Mucosa of gallbladder (tissue), 1 donor: Measurements from ENCODE around the gene EHBP1. TPM values are rescaled to one million over a fixed set of nuclear protein-coding genes. Genes with fewer than 3 reads are reported as not detected.
"Not testable (repeated sequence)": the region's sequence is repeated elsewhere in the genome, so short reads cannot be mapped to it uniquely, and the experiment has no call there.

Experiments used
- DNase-seq: peaks from one replicate; pipeline ENCODE4 v3.0.0-alpha.2; 2020; ENCODE audit warnings: low spot score
- total RNA-seq: library from RNA; stranded (reverse); gene quantifications from one replicate; pipeline ENCODE4 v1.2.1, GENCODE V29; 2021
- donor health status: DM: no; HTN: no; CAD: no.

The EHBP1 gene
- total RNA-seq, 1 donor from 2014 or later: 101 TPM

DNA sequence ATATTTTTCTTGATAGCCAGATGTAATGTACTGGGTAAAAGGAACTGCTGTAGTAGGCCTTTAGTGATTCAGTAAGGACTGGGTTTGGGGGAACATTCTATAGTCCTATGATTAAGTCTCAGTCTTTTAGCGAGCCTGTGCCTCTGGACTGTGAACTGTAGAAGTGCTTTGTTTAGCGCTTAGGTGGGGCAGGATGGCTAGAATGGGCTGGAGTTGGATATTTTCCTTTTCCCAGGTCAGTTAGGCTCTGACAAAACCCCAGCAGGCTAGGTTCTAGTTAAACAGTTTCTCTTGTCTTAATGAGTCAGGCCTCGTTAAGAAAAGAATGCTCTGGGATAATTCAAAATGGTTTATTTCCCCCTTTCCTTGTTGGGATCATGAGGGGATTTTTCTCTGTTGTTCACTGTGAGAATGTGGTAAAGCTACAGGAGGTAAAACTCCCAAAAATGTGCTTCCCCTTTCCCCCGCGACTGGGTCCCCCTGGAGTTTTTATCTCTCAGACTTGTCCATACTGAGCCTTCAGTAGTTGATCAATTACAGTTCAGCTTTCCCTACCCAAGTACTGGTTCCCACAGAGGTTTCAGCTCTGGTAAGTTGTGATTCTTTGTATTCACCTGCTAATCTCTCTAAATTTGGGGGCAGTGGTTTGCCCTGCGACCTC, 31.5 kb downstream of the EHBP1 start:
- no peak for DNase-seq

- no peak for DNase-seq
Measured at GRCh38 chr2:62738981-62739936, 33.7 kb downstream of the EHBP1 start.

DNA sequence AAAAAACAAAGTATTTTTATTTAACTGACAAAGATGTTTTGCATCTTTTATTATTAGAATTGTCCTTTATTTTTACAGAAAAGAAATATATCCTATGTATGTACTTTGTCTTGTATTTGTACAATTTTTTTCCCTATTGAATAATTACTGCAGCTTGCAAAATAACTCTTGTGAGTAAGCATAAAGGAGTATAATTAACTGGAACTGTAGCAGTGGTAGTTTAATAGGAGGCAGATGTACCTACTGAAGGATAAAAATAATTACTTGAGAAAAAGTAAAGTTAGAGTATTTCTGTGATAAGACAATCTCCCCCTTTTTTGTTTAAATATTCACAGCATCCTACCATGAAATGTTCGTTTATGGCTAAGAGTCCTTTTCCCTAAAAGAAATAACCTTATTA, 34.7 kb downstream of the EHBP1 start:
- no peak for DNase-seq

- DNase-seq: no peak
Measured at GRCh38 chr2:62741127-62741526, 35.6 kb downstream of the EHBP1 start.

GRCh38 chr2:62741954-62742722, 36.6 kb downstream of the EHBP1 start:
- no peak for DNase-seq

DNA sequence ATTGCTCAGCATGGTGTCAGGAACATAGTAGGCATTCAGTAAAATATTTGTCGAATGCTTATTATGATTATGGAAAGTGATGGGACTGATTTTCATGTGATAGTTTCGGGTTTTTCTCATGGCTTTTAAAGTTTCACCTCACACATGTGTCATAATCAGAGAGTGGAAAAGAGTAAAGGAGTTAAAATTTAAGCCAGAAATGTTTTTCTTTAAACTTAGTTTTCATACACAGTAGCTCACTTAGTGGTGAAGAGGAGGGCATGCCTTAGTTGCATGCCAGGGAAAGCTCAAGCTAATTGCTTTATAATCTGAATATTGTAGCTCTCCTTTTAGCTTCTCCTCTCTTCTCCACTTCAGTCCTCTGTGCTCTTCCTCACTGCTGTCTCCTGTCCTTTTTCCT, 38.0 kb downstream of the EHBP1 start:
- no peak for DNase-seq

DNA sequence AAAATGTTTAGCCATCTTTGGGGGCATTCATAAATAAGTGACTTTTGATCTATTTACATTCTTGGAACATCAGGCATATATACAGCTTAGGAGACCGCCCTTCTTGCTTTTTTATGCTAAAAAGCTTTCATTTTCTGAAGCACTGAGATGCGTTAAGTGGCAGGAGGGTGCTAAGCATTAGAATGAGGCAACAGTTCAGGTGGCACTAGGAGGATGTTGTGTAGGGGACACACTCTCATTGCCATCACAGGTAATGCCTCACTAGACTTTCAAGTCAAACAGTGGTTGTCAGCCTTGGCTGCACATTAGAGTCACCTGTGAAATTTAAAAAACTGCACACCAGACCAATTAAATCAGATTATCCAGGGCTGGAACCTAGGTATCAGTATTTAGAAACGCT, 39.1 kb downstream of the EHBP1 start:
- DNase-seq: no peak

GRCh38 chr2:62745891-62746481, 40.5 kb downstream of the EHBP1 start:
- DNase-seq: no peak

- DNase-seq: no peak
Measured at GRCh38 chr2:62747169-62747568, 41.7 kb downstream of the EHBP1 start.

- no peak for DNase-seq
Measured at GRCh38 chr2:62747876-62748275, 42.4 kb downstream of the EHBP1 start.

GRCh38 chr2:62749111-62749510, 43.6 kb downstream of the EHBP1 start:
- DNase-seq: not testable (repeated sequence)

DNA sequence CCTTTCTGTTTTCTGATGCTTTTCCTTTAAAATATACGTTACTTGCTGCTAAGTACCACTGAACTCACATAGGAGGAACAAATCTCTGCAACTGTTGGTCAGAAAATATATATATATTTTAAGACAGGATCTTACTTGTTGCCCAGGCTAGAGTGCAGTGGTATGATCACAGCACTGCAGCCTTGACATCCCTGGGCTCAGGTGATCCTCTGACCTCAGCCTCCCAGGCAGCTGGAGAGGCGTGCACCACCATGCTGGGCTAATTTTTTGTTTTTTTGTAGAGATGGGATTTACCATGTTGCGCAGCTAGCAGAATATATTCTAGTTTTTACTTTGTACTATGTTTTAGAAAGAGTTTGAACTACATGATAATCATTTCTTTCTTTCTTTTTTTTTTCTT, 51.5 kb downstream of the EHBP1 start:
- DNase-seq: no peak

DNA sequence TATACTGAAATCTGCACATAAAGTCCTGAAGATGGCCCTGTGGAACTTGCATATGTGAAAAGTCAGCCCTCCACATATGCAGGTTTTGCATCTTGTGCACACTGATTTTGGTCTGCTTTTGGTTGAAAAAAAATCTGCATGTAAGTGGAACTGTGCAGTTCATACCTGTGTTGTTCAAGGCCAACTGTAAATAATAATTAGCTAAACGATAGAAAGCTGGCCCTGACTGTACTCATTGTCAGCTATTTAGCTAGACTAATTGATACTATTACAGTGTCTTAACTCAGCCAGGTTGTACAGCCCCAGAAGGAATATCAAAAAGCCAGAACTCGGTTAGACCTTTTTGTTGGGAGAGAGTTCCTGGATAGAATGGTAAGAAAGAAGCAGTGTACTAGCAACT, 54.5 kb downstream of the EHBP1 start:
- DNase-seq: no peak

GRCh38 chr2:62760555-62760954, 55.0 kb downstream of the EHBP1 start:
- no peak for DNase-seq

- no peak for DNase-seq
Measured at GRCh38 chr2:62765619-62766376, 60.3 kb downstream of the EHBP1 start.

GRCh38 chr2:62768615-62769014, 63.1 kb downstream of the EHBP1 start:
- no peak for DNase-seq

DNA sequence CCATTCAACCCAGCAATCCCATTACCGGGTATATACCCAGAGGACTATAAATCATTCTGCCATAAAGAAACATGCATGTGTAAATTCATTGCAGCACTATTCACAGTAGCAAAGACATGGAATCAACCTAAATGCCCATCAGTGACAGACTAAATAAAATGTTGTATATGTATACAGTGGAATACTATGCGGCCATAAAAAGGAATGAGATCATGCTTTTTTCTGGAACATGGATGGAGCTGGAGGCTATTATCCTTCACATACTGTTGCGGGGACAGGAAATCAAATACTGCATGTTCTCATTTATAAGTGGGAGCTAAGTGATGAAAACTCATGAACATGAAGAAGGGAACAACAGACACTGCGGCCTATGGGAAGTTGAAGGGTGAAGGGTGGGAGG, 65.1 kb downstream of the EHBP1 start:
- no peak for DNase-seq

DNA sequence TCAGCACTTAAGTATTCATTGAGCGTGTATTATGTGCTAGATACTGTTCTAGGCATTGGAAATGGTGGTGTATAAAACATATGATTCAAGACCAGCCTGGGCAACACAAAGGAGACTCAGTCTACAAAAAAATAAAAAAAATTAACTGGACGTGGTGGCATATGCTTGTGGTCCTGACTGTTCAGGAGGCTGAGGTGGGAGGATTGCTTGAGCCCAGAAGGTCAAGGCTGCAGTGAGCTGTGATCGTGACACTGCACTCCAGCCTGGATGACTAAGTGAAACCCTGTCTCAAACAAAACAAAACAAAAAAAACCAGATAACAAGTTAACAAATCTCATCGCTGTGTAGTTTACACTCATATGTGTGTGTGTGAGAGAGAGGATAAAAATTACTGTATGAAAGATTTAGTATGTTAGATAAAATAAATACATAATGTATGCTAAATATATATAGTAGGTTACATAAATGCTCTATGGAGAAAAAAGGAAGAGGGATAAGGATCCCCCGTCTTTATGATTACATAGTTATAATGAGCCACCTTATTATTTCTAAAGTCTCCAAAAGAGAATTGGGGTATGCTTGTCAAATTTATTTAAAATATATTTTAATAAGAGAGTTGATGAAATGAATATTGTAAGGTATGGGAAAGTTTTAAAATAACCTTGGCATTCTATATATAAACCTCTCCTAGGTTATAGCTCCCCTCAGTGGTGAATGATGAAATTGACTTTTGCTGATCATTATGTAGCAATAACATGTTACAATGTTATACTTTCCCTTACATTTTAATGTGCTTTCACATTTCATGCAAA, 69.2 kb downstream of the EHBP1 start:
- no peak for DNase-seq

DNA sequence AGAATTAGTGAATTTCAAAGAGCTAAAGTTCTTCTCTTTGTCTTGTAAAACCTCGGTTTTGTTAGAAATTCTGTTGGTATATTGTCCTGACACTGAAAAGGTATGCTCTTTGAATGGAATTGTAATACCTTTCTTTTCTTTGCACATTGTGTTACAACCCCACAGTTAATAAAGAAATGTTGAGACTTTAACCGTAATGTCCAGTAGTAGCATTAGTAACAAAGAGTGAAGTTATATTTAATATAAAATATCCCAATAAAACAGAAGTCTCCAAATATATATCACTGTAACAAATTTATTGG, 69.8 kb downstream of the EHBP1 start:
- DNase-seq: no peak

DNA sequence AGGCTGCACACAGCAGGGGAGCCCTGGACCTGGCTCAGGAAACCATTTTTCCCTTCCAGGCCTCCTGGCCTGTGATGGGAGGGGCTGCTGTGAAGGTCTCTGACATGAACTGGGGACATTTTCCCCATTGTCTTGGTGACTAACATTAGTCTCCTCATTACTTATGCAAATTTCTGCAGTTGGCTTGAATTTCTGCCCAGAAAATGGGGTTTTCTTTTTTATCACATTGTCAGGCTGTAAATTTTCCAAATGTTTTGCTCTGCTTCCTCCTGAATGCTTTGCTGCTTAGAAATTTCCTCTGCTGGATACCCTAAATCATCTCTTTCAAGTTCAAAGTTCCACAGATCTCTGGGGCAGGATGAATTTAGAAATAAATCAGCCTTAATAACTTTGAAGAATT, 78.2 kb downstream of the EHBP1 start:
- no peak for DNase-seq

GRCh38 chr2:62784341-62784740, 78.8 kb downstream of the EHBP1 start:
- no peak for DNase-seq
